PC-3 (cell line): Measurements from ENCODE around the gene ATOSA. TPM values are rescaled to one million over a fixed set of nuclear protein-coding genes. Genes with fewer than 3 reads are reported as not detected.
A peak's percentile ranks its signal among the peaks of the same experiment; 100 is the strongest.

Source experiments
- ATAC-seq: fragments of 200-7000 bp; cut with Tn5 transposase; 2 replicates; pipeline ENCODE4 v1.9.1; 2020; ENCODE audit warnings: mild to moderate bottlenecking, moderate library complexity
- BruUV-seq: library from RNA; stranded (reverse); fragments of 400-500 nt; replicated peaks from 2 replicates; lab custom pipeline; 2021; lab: Mats Ljungman, UMichigan
- CTCF ChIA-PET: fragments of 300-600 bp; sonication (Branson Sonifier 250); formaldehyde crosslinking; loops from one replicate; lab custom pipeline; 2022; ENCODE audit warnings: antibody characterized with exemption; lab: Charles Lee
- POLR2A ChIA-PET: fragments of 300-600 bp; sonication (Branson Sonifier 250); formaldehyde crosslinking; loops from one replicate; lab custom pipeline; 2022; ENCODE audit warnings: antibody characterized with exemption; ENCODE audit not compliant: unreplicated experiment; lab: Charles Lee
- DNase-seq: peaks from one replicate; pipeline ENCODE4 v3.0.0-alpha.2; 2015
- H2AFZ ChIP-seq: fragments of 300-600 bp; sonication (generic); 2 replicates; pipeline ENCODE4 v1.6.0; 2016; ENCODE audit warnings: antibody characterized with exemption, low read length
- H3F3A ChIP-seq: fragments of 300-600 bp; sonication (generic); one replicate; pipeline ENCODE4 v1.6.0; 2017; ENCODE audit warnings: antibody characterized with exemption, low read length, control low read depth, mild to moderate bottlenecking; ENCODE audit not compliant: unreplicated experiment
- H3K27ac ChIP-seq: fragments of 300-600 bp; sonication (generic); 2 replicates; pipeline ENCODE4 v1.5.1; 2016; ENCODE audit warnings: mild to moderate bottlenecking, low read length
- H3K27me3 ChIP-seq: fragments of 300-600 bp; sonication (generic); 2 replicates; pipeline ENCODE4 v1.6.1; 2016; ENCODE audit warnings: low read length, mixed read lengths
- H3K36me3 ChIP-seq: fragments of 300-600 bp; sonication (generic); 2 replicates; pipeline ENCODE4 v1.6.1; 2016; ENCODE audit warnings: low read depth, mixed run types, low read length, mixed read lengths
- H3K4me1 ChIP-seq: fragments of 300-600 bp; sonication (generic); 2 replicates; pipeline ENCODE4 v1.5.1; 2016; ENCODE audit warnings: low read length; ENCODE audit not compliant: insufficient read depth
- H3K4me2 ChIP-seq: fragments of 300-600 bp; sonication (generic); 2 replicates; pipeline ENCODE4 v1.6.0; 2016; ENCODE audit warnings: low read length
- H3K4me3 ChIP-seq: fragments of 300-600 bp; sonication (generic); 2 replicates; pipeline ENCODE4 v1.5.1; 2016; ENCODE audit warnings: mild to moderate bottlenecking, low read length, mixed read lengths
- H3K79me2 ChIP-seq: fragments of 300-600 bp; sonication (generic); 2 replicates; pipeline ENCODE4 v1.6.1; 2017; ENCODE audit warnings: low read length, mixed read lengths
- H3K9ac ChIP-seq: fragments of 300-600 bp; sonication (generic); 2 replicates; pipeline ENCODE4 v1.6.0; 2016; ENCODE audit warnings: mild to moderate bottlenecking, low read length
- H3K9me2 ChIP-seq: fragments of 300-600 bp; sonication (generic); replicated peaks from 2 replicates; pipeline ENCODE4 v1.6.1; 2016; ENCODE audit warnings: mixed run types, low read length, mixed read lengths
- H3K9me3 ChIP-seq: fragments of 300-600 bp; sonication (generic); 2 replicates; pipeline ENCODE4 v1.6.1; 2016; ENCODE audit warnings: low read length, mixed read lengths
- H4K20me1 ChIP-seq: fragments of 300-600 bp; sonication (generic); 2 replicates; pipeline ENCODE4 v1.6.1; 2016; ENCODE audit warnings: low read length, mixed read lengths
- CTCF ChIP-seq: fragments of 300-600 bp; sonication (generic); conservative IDR thresholded peaks from 2 replicates; pipeline ENCODE4 v1.5.1; 2017; ENCODE audit warnings: antibody characterized with exemption, low read depth, mild to moderate bottlenecking, low read length
- EZH2 ChIP-seq: fragments of 300-600 bp; sonication (generic); IDR thresholded peaks from one replicate; pipeline ENCODE4 v1.6.1; 2017; ENCODE audit warnings: antibody characterized with exemption, mild to moderate bottlenecking, low read length; ENCODE audit not compliant: unreplicated experiment
- EZH2phosphoT487 ChIP-seq: fragments of 300-600 bp; sonication (generic); IDR thresholded peaks from 2 replicates; pipeline ENCODE4 v1.6.1; 2018; ENCODE audit warnings: mild to moderate bottlenecking, antibody characterized with exemption, low read length, borderline replicate concordance
- intact Hi-C: fragments of 100-400 bp; cut with micrococcal nuclease; formaldehyde crosslinking; loops from 2 replicates; pipeline ENCODE4 v1.9.0; 2023
- total RNA-seq: library from RNA; depleted of rRNA; stranded (reverse); fragments of >200 nt; gene quantifications from 2 replicates; pipeline ENCODE4 v1.2.3, GENCODE V29; 2014

ATOSA gene
- total RNA-seq, 1 experiment from 2014 or later, result 8.7 TPM

- Histone ChIP-seq H3K9ac (no peak overlapping the region), H3K9me2 (no peaks in the 10 kb centered on the region), H3K79me2 (no peaks in the 10 kb centered on the region), H3K27ac (no peak overlapping the region), H3K4me1 (no peaks in the 10 kb centered on the region), H4K20me1 (no peaks in the 10 kb centered on the region), H3K36me3 (no peaks in the 10 kb centered on the region), H3K27me3 (no peaks in the 10 kb centered on the region), H3F3A (no peaks in the 10 kb centered on the region), H3K4me3 (no peak overlapping the region), H3K9me3 (no peaks in the 10 kb centered on the region), H2AFZ (no peak overlapping the region), H3K4me2 (no peak overlapping the region)
- DNase-seq (peak; percentile 11), ATAC-seq (no peak)
- CTCF ChIA-PET, result no interaction called here
- POLR2A ChIA-PET, result no interaction called here
- TF ChIP-seq CTCF (no peak), EZH2 (no peak), EZH2phosphoT487 (no peak)
- no TSS peak for BruUV-seq
- intact Hi-C loops, result no loop called here
These were observed 16.0 kb upstream of the ATOSA start for GRCh38 chr15:52695154-52695553.

- intact Hi-C loops, result no loop called here
- H3F3A ChIP-seq, result no peaks in the 10 kb centered on the region
- no peak for ATAC-seq
These were observed 10.4 kb upstream of the ATOSA start for GRCh38 chr15:52689562-52689961.

More at GRCh38 chr15:52689562-52689961, 10.4 kb upstream of the ATOSA start:
- TF ChIP-seq EZH2, result no peak
- no peak for TF ChIP-seq CTCF
- TF ChIP-seq EZH2phosphoT487, result no peak
- no peaks in the 10 kb centered on the region for H3K4me1 ChIP-seq
- H3K9me3 ChIP-seq, result no peaks in the 10 kb centered on the region
- no peak overlapping the region for H3K9ac ChIP-seq
- H2AFZ ChIP-seq, result no peak overlapping the region
- H3K4me2 ChIP-seq, result no peak overlapping the region
- BruUV-seq, result no TSS peak
- H3K9me2 ChIP-seq, result no peaks in the 10 kb centered on the region
- DNase-seq, result no peak
- H3K36me3 ChIP-seq, result no peaks in the 10 kb centered on the region
- H3K79me2 ChIP-seq, result no peaks in the 10 kb centered on the region
- no peak overlapping the region for H3K4me3 ChIP-seq
- H4K20me1 ChIP-seq, result no peaks in the 10 kb centered on the region
- POLR2A ChIA-PET, result no interaction called here
- CTCF ChIA-PET, result no interaction called here
- no peaks in the 10 kb centered on the region for H3K27me3 ChIP-seq
- H3K27ac ChIP-seq, result no peak overlapping the region
